Activated naive CD4-positive, alpha-beta T cell treated with anti-CD3 and anti-CD28 coated beads for 36 hours (primary cell): ENCODE data around the gene FOXP2. TPM values are rescaled to one million over a fixed set of nuclear protein-coding genes. Genes with fewer than 3 reads are reported as not detected.

ENCODE experiments used
- CTCF ChIA-PET: fragments of 350-600 bp; sonication (Branson Sonifier 250); formaldehyde crosslinking; loops from one replicate; lab custom pipeline; 2021; ENCODE audit warnings: antibody characterized with exemption; lab: Charles Lee
- DNase-seq: peaks from one replicate; pipeline ENCODE4 v3.0.0-alpha.2; 2020
- H3K27ac Mint-ChIP-seq: one replicate; pipeline ENCODE4 v1.8.0; 2021; ENCODE audit warnings: mild to moderate bottlenecking, mixed read lengths
- H3K27me3 Mint-ChIP-seq: one replicate; pipeline ENCODE4 v1.8.0; 2021; ENCODE audit warnings: low read depth, mixed read lengths
- H3K36me3 Mint-ChIP-seq: one replicate; pipeline ENCODE4 v1.8.0; 2021; ENCODE audit warnings: low read depth, mixed read lengths
- H3K4me1 Mint-ChIP-seq: one replicate; pipeline ENCODE4 v1.8.0; 2021; ENCODE audit warnings: low read depth, mixed read lengths
- H3K4me3 Mint-ChIP-seq: one replicate; pipeline ENCODE4 v1.8.0; 2021; ENCODE audit warnings: mild to moderate bottlenecking, moderate library complexity, mixed read lengths
- H3K9me3 Mint-ChIP-seq: one replicate; pipeline ENCODE4 v1.8.0; 2021; ENCODE audit warnings: mixed read lengths
- intact Hi-C: fragments of 100-400 bp; cut with micrococcal nuclease; formaldehyde crosslinking; loops from one replicate; pipeline ENCODE4 v1.15.1; 2023
- total RNA-seq, 2 experiments: library from RNA; stranded (reverse); gene quantifications; one replicate each; pipeline ENCODE4 v1.2.3, GENCODE V29; 2021

The FOXP2 gene
- total RNA-seq, 2 experiments from 2014 or later: not detected

GRCh38 chr7:114687238-114687637 is 272.6 kb downstream of the FOXP2 start:
- intact Hi-C loops: no loop called here
- no peak overlapping the region for H3K4me3 Mint-ChIP-seq
- H3K9me3 Mint-ChIP-seq: no peaks in the 10 kb centered on the region
- peaks cover 6% of the 10 kb centered on the region for H3K27me3 Mint-ChIP-seq
- no peaks in the 10 kb centered on the region for H3K36me3 Mint-ChIP-seq
- DNase-seq: no peak
- H3K27ac Mint-ChIP-seq: no peak overlapping the region
- H3K4me1 Mint-ChIP-seq: no peaks in the 10 kb centered on the region
- CTCF ChIA-PET: interaction anchor here (0.6 kb wide), 1 partner anchor 328 kb away, joined by 3 read pairs; no protein-coding TSS in a partner anchor

- Mint-ChIP-seq H3K4me1 (no peaks in the 10 kb centered on the region), H3K27me3 (peaks cover 4% of the 10 kb centered on the region), H3K27ac (no peak overlapping the region), H3K4me3 (no peak overlapping the region), H3K9me3 (no peaks in the 10 kb centered on the region), H3K36me3 (no peaks in the 10 kb centered on the region)
- no peak for DNase-seq
- CTCF ChIA-PET: no interaction called here
- intact Hi-C loops: no loop called here
Measured at GRCh38 chr7:114688443-114689055, 273.9 kb downstream of the FOXP2 start.

DNA sequence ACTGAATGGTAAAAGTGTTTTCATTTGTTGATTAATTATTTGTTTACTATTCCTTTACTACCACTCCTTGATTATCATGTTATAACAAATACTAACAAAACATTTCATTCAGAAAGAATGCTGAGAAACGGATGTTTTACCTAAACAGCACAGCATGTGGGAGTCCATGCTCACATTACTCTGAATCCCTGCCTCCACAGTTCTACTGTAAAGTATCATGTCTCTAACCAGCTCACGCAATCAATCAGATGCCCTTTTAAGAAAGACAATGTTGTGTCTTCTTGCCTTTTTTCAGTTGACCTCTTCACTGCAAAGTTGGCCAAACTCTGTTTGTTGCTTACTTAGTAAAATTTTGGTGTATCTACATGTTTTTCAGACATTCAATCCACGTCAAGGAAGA is 274.8 kb downstream of the FOXP2 start:
- H3K9me3 Mint-ChIP-seq: no peaks in the 10 kb centered on the region
- no peak overlapping the region for H3K4me3 Mint-ChIP-seq
- no peak overlapping the region for H3K27ac Mint-ChIP-seq
- no peaks in the 10 kb centered on the region for H3K4me1 Mint-ChIP-seq
- no peaks in the 10 kb centered on the region for H3K36me3 Mint-ChIP-seq
- peaks cover 4% of the 10 kb centered on the region for H3K27me3 Mint-ChIP-seq
- CTCF ChIA-PET: no interaction called here
- intact Hi-C loops: no loop called here
- DNase-seq: no peak

DNA sequence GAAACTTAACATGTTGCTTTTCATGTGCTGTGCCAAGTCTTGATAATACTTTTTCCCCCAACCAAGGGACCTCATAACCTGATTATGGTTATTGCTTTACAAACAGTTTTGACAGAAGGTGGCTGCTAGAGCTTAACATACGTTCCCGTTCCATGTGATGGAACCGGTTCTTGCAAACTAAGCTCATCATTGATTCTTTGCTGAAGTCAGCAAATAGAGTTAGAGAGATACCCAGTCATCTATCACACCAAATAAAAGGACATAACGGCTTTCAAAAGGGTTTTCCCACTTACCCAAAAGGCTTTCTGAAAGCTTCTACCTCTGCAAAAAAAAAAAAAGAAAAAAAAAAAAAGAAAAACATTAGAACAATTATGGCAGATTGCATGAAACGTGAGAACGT is 277.0 kb downstream of the FOXP2 start:
- CTCF ChIA-PET: no interaction called here
- Mint-ChIP-seq H3K4me3 (no peak overlapping the region), H3K36me3 (no peaks in the 10 kb centered on the region), H3K4me1 (no peaks in the 10 kb centered on the region), H3K27ac (no peak overlapping the region), H3K9me3 (no peaks in the 10 kb centered on the region), H3K27me3 (peaks cover 4% of the 10 kb centered on the region)
- DNase-seq: no peak
- intact Hi-C loops: no loop called here

- H3K36me3 Mint-ChIP-seq: no peaks in the 10 kb centered on the region
- peaks cover 4% of the 10 kb centered on the region for H3K27me3 Mint-ChIP-seq
- H3K4me1 Mint-ChIP-seq: peaks cover 2% of the 10 kb centered on the region
- H3K27ac Mint-ChIP-seq: no peak overlapping the region
- no peak overlapping the region for H3K4me3 Mint-ChIP-seq
- intact Hi-C loops: no loop called here
- CTCF ChIA-PET: no interaction called here
- no peaks in the 10 kb centered on the region for H3K9me3 Mint-ChIP-seq
- DNase-seq: no peak
Measured at GRCh38 chr7:114695182-114695581, 280.6 kb downstream of the FOXP2 start.

DNA sequence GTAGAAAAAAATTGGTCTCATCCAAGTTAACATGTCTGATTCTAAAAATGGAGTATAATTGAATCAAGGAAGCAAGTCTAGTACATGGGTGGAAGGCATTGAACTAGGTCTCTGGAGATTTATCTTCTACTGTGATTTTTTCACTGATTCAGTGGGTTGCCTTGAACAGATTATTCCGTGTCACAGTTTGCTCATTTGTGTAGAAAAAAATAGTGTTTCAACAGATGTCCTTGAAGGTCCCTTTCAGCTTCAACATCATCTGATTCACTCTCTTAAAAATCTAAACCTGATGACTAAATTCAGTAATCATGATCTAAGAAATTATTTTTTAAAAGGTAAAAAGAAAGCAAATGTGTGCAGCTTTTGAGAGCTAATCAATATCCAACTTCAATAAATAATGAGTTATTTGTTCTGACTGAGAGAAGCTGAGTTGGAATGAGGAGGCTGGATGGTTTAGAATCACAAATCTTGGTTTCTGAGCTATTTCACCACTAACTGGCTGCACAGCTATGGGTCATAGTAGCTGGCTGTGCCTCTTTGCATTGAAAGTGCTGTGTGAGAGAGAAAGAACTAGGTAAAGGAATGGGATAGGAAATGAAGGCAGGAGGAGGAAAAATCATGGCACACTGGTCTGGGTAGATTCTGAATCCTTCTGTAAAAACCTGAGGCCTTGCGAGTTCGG is 285.8 kb downstream of the FOXP2 start:
- Mint-ChIP-seq H3K36me3 (no peaks in the 10 kb centered on the region), H3K27ac (no peak overlapping the region), H3K27me3 (peaks cover 4% of the 10 kb centered on the region), H3K9me3 (no peaks in the 10 kb centered on the region), H3K4me1 (peaks cover 4% of the 10 kb centered on the region), H3K4me3 (no peak overlapping the region)
- DNase-seq: no peak
- CTCF ChIA-PET: no interaction called here
- intact Hi-C loops: no loop called here

- Mint-ChIP-seq H3K36me3 (no peaks in the 10 kb centered on the region), H3K27me3 (peaks cover under 1% of the 10 kb centered on the region), H3K4me1 (peaks cover 4% of the 10 kb centered on the region), H3K4me3 (no peak overlapping the region), H3K9me3 (no peaks in the 10 kb centered on the region), H3K27ac (no peak overlapping the region)
- CTCF ChIA-PET: no interaction called here
- no peak for DNase-seq
- intact Hi-C loops: no loop called here
Measured at GRCh38 chr7:114703677-114704076, 289.1 kb downstream of the FOXP2 start.

GRCh38 chr7:114708646-114709045 is 294.0 kb downstream of the FOXP2 start:
- CTCF ChIA-PET: no interaction called here
- H3K4me1 Mint-ChIP-seq: no peaks in the 10 kb centered on the region
- H3K27me3 Mint-ChIP-seq: peaks cover 10% of the 10 kb centered on the region
- no peak overlapping the region for H3K4me3 Mint-ChIP-seq
- intact Hi-C loops: no loop called here
- no peaks in the 10 kb centered on the region for H3K36me3 Mint-ChIP-seq
- no peak for DNase-seq
- no peak overlapping the region for H3K27ac Mint-ChIP-seq
- H3K9me3 Mint-ChIP-seq: no peaks in the 10 kb centered on the region

DNA sequence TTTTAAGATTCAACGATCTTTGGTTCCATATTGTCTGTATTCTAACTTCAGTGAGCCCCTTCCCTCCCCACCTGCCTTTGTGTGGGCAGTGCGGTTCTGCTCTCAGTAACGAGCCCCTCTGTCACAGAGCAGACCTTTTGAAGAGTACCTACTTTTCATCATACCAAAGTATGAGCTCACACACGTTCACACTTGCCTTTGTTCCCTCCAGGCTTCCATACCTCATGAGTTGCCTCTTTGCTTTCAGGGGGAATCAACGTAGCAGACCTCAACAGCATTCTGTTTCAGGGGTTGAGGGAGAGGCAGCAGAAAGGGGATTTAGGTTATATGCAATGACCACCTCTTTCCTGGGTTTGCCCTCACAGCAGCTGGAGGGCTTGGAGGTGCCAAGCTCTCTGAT is 295.9 kb downstream of the FOXP2 start:
- Mint-ChIP-seq H3K36me3 (no peaks in the 10 kb centered on the region), H3K27me3 (peaks cover 10% of the 10 kb centered on the region), H3K9me3 (no peaks in the 10 kb centered on the region), H3K27ac (no peak overlapping the region), H3K4me1 (no peaks in the 10 kb centered on the region), H3K4me3 (no peak overlapping the region)
- CTCF ChIA-PET: interaction anchor here (0.7 kb wide), 1 partner anchor 10 kb away, joined by 4 read pairs; no protein-coding TSS in a partner anchor
- no peak for DNase-seq
- intact Hi-C loops: no loop called here

GRCh38 chr7:114711241-114711640 is 296.6 kb downstream of the FOXP2 start:
- DNase-seq: no peak
- H3K4me3 Mint-ChIP-seq: no peak overlapping the region
- H3K36me3 Mint-ChIP-seq: no peaks in the 10 kb centered on the region
- no peaks in the 10 kb centered on the region for H3K9me3 Mint-ChIP-seq
- peaks cover 15% of the 10 kb centered on the region for H3K27me3 Mint-ChIP-seq
- no peaks in the 10 kb centered on the region for H3K4me1 Mint-ChIP-seq
- no peak overlapping the region for H3K27ac Mint-ChIP-seq
- CTCF ChIA-PET: interaction anchor here (0.7 kb wide), 1 partner anchor 9 kb away, joined by 4 read pairs; no protein-coding TSS in a partner anchor
- intact Hi-C loops: no loop called here

GRCh38 chr7:114715907-114716306 is 301.3 kb downstream of the FOXP2 start:
- no peak for DNase-seq
- Mint-ChIP-seq H3K27ac (no peak overlapping the region), H3K36me3 (no peaks in the 10 kb centered on the region), H3K4me1 (no peaks in the 10 kb centered on the region), H3K9me3 (no peaks in the 10 kb centered on the region), H3K27me3 (peaks cover 13% of the 10 kb centered on the region), H3K4me3 (no peak overlapping the region)
- CTCF ChIA-PET: interaction anchor here (0.7 kb wide), 1 partner anchor 240 kb away, joined by 3 read pairs; no protein-coding TSS in a partner anchor
- intact Hi-C loops: no loop called here

DNA sequence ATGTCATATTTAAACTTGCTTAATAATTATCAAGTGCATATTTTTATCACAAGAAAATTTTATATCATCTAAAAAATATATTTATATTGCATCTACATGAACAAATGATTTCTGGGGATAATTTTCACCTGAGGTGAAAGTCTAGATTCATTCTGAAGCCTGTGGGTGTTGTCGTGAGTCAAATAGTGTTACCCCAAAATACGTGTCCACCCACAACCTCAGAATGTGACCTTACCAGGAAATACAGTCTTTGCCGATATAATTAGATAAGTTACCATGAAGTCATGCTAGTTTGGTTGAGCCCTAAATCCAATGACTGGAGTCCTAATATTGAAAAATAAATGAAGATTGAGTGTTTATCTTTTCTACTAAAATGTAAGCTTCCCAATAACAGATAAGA is 304.2 kb downstream of the FOXP2 start:
- DNase-seq: no peak
- CTCF ChIA-PET: no interaction called here
- no peaks in the 10 kb centered on the region for H3K9me3 Mint-ChIP-seq
- intact Hi-C loops: no loop called here
- no peak overlapping the region for H3K4me3 Mint-ChIP-seq
- no peaks in the 10 kb centered on the region for H3K4me1 Mint-ChIP-seq
- H3K36me3 Mint-ChIP-seq: no peaks in the 10 kb centered on the region
- peaks cover 18% of the 10 kb centered on the region for H3K27me3 Mint-ChIP-seq
- H3K27ac Mint-ChIP-seq: no peak overlapping the region

- CTCF ChIA-PET: interaction anchor here (0.6 kb wide), 1 partner anchor 10 kb away, joined by 4 read pairs; no protein-coding TSS in a partner anchor
- Mint-ChIP-seq H3K27ac (no peak overlapping the region), H3K36me3 (no peaks in the 10 kb centered on the region), H3K27me3 (peaks cover 20% of the 10 kb centered on the region), H3K4me3 (no peak overlapping the region), H3K4me1 (no peaks in the 10 kb centered on the region), H3K9me3 (no peaks in the 10 kb centered on the region)
- DNase-seq: no peak
- intact Hi-C loops: no loop called here
Measured at GRCh38 chr7:114720725-114721124, 306.1 kb downstream of the FOXP2 start.
